Upper lobe of right lung (tissue), 1 donor: Measurements from ENCODE around the gene MTSS2. TPM values are rescaled to one million over a fixed set of nuclear protein-coding genes. Genes with fewer than 3 reads are reported as not detected.

Source experiments
- ATAC-seq: fragments of 200-7000 bp; cut with Tn5 transposase; one replicate; pipeline ENCODE4 v1.9.1; 2020; ENCODE audit warnings: mild to moderate bottlenecking, moderate library complexity
- DNase-seq: peaks from one replicate; pipeline ENCODE4 v3.0.0-alpha.2; 2020
- H3K27ac ChIP-seq: fragments of 200-600 bp; one replicate; pipeline ENCODE4 v1.8.0; 2022
- H3K27me3 ChIP-seq: fragments of 200-600 bp; one replicate; pipeline ENCODE4 v1.8.0; 2022; ENCODE audit warnings: mild to moderate bottlenecking
- H3K36me3 ChIP-seq: fragments of 200-600 bp; one replicate; pipeline ENCODE4 v1.8.0; 2022
- H3K4me1 ChIP-seq: fragments of 200-600 bp; one replicate; pipeline ENCODE4 v1.8.0; 2022
- H3K4me3 ChIP-seq: fragments of 200-600 bp; one replicate; pipeline ENCODE4 v1.8.0; 2022; ENCODE audit warnings: mild to moderate bottlenecking
- H3K9me3 ChIP-seq: fragments of 200-600 bp; one replicate; pipeline ENCODE4 v1.8.0; 2022
- intact Hi-C: fragments of 100-400 bp; cut with DNase I; formaldehyde crosslinking; loops from one replicate; pipeline ENCODE4 v1.11.0; 2022
- total RNA-seq: library from RNA; stranded (reverse); fragmentation: NEBNext Ultra II Directional; extraction: Animal tissue kit (Norgen Biotek cat#: 25700); gene quantifications from one replicate; pipeline ENCODE4 v1.2.1, GENCODE V29; 2021
- TF ChIP-seq, protein P1 (sequence below): fragments of 200-600 bp; IDR thresholded peaks from one replicate; pipeline ENCODE4 v1.8.0; 2022; ENCODE audit warnings: antibody characterized with exemption
- donor health status: DM: no; HTN: yes; CAD: no; lungs with severe emphysema.

MTSS2 gene
- total RNA-seq, 1 donor from 2014 or later: 81.3 TPM

- Histone ChIP-seq H3K4me3 (no peak overlapping the region), H3K36me3 (peaks cover 31% of the 10 kb centered on the region), H3K27me3 (no peaks in the 10 kb centered on the region), H3K27ac (no peak overlapping the region), H3K4me1 (no peaks in the 10 kb centered on the region), H3K9me3 (no peaks in the 10 kb centered on the region)
- DNase-seq (peak; percentile 61), ATAC-seq (no peak)
- TF ChIP-seq, protein P1, sequence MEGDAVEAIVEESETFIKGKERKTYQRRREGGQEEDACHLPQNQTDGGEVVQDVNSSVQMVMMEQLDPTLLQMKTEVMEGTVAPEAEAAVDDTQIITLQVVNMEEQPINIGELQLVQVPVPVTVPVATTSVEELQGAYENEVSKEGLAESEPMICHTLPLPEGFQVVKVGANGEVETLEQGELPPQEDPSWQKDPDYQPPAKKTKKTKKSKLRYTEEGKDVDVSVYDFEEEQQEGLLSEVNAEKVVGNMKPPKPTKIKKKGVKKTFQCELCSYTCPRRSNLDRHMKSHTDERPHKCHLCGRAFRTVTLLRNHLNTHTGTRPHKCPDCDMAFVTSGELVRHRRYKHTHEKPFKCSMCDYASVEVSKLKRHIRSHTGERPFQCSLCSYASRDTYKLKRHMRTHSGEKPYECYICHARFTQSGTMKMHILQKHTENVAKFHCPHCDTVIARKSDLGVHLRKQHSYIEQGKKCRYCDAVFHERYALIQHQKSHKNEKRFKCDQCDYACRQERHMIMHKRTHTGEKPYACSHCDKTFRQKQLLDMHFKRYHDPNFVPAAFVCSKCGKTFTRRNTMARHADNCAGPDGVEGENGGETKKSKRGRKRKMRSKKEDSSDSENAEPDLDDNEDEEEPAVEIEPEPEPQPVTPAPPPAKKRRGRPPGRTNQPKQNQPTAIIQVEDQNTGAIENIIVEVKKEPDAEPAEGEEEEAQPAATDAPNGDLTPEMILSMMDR: no peak
- intact Hi-C loops: no loop called here
Observed at GRCh38 chr16:70660672-70661350, 25.0 kb downstream of the MTSS2 start.

- TF ChIP-seq, protein P1: no peak
- Histone ChIP-seq H3K4me1 (no peaks in the 10 kb centered on the region), H3K36me3 (peaks cover 24% of the 10 kb centered on the region), H3K27me3 (no peaks in the 10 kb centered on the region), H3K4me3 (no peak overlapping the region), H3K27ac (no peak overlapping the region), H3K9me3 (no peaks in the 10 kb centered on the region)
- DNase-seq (no peak), ATAC-seq (no peak)
- intact Hi-C loops: loop anchor here (10.0 kb wide), 1 partner anchor 125 kb away; no protein-coding TSS in a partner anchor
Observed at GRCh38 chr16:70659953-70660671, 25.7 kb downstream of the MTSS2 start.

DNA sequence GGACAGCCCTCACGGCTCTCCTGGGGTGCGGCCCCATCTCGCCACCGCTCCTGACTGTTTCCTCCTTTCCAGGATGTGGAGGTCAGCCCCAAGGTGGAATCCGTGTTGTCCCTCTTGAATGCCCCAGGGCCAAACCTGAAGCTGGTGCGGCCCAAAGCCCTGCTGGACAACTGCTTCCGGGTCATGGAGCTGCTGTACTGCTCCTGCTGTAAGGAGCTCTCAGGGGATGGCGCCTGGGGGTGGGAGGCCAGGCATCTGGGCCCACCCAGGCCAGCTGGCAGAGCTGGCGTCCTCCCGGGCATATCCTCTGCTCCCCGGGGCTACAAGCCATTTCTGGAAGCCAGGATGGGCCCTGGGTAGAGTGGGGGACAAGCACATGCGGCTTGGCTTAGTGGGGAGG, 26.3 kb downstream of the MTSS2 start:
- no peaks in the 10 kb centered on the region for H3K27me3 ChIP-seq
- H3K4me1 ChIP-seq: no peaks in the 10 kb centered on the region
- TF ChIP-seq, protein P1: no peak
- ATAC-seq (no peak), DNase-seq (peak; percentile 61)
- no peaks in the 10 kb centered on the region for H3K9me3 ChIP-seq
- no peak overlapping the region for H3K27ac ChIP-seq
- intact Hi-C loops: loop anchor here (10.0 kb wide), 1 partner anchor 125 kb away; no protein-coding TSS in a partner anchor
- H3K36me3 ChIP-seq: peaks cover 19% of the 10 kb centered on the region
- H3K4me3 ChIP-seq: no peak overlapping the region

DNA sequence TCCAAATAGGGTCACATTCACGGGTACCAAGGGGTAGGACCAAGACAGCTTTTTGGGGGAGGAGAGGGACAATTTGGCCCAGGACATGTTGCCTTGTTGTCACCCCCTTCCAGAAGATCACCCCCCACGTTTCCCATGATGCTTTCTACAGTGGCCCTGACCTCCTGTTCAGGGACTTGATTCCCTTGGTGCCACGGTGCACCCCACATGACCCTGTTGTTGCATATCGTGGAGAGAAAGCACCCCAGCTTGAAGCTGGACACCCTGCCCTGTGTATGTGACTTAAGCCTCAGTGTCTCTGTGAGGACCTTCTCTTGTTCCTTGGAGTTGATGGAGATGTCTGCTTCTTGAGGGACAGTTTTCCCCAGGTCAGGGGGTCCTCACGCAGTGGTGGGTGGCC, 26.9 kb downstream of the MTSS2 start:
- no peaks in the 10 kb centered on the region for H3K9me3 ChIP-seq
- peak; percentile 35 for DNase-seq
- H3K4me3 ChIP-seq: no peak overlapping the region
- no peak for ATAC-seq
- intact Hi-C loops: loop anchor here (10.0 kb wide), 1 partner anchor 124 kb away; no protein-coding TSS in a partner anchor
- H3K27me3 ChIP-seq: no peaks in the 10 kb centered on the region
- no peak overlapping the region for H3K27ac ChIP-seq
- TF ChIP-seq, protein P1: no peak
- H3K4me1 ChIP-seq: peaks cover 6% of the 10 kb centered on the region
- peaks cover 12% of the 10 kb centered on the region for H3K36me3 ChIP-seq

GRCh38 chr16:70657956-70658355, 27.9 kb downstream of the MTSS2 start:
- Histone ChIP-seq H3K36me3 (peaks cover 3% of the 10 kb centered on the region), H3K4me3 (no peak overlapping the region), H3K9me3 (no peaks in the 10 kb centered on the region), H3K27ac (no peak overlapping the region), H3K27me3 (no peaks in the 10 kb centered on the region), H3K4me1 (peaks cover 7% of the 10 kb centered on the region)
- DNase-seq: peak; percentile 23
- no peak for ATAC-seq
- TF ChIP-seq, protein P1: no peak
- intact Hi-C loops: loop anchor here (10.0 kb wide), 1 partner anchor 123 kb away; no protein-coding TSS in a partner anchor
